Measurements from ENCODE around the gene MREG.
"Not testable (repeated sequence)": the region's sequence is repeated elsewhere in the genome, so short reads cannot be mapped to it uniquely, and the experiment has no call there.

MREG gene

GRCh38 chr2:215928086-215928485 lies 85.3 kb downstream of the MREG start:
- Histone ChIP-seq H3K4me2 (ENCODE audit: low read length) (no peak overlapping the region), H3K36me3 (ENCODE audit: insufficient read depth, low read length) (no peaks in the 10 kb centered on the region), H3K27me3 (ENCODE audit: insufficient read depth, low read length) (no peaks in the 10 kb centered on the region), H3K9me2 (ENCODE audit: low read depth, low read length) (no peaks in the 10 kb centered on the region), H3K79me2 (ENCODE audit: insufficient read depth, low read length) (no peaks in the 10 kb centered on the region), H3F3A (ENCODE audit: insufficient read depth, low read length) (no peaks in the 10 kb centered on the region), H2AFZ (ENCODE audit: low read length) (no peak overlapping the region), H4K20me1 (ENCODE audit: insufficient read depth, low read length) (no peaks in the 10 kb centered on the region), H3K4me1 (ENCODE audit: insufficient read depth, low read length, severe bottlenecking) (no peaks in the 10 kb centered on the region), H3K27ac (ENCODE audit: low read depth, low read length, poor library complexity, severe bottlenecking) (no peak overlapping the region), H3K4me3 (ENCODE audit: low read depth, low read length, poor library complexity, severe bottlenecking) (no peak overlapping the region), H3K9ac (ENCODE audit: low read length) (no peak overlapping the region), H3K9me3 (ENCODE audit: low read length) (no peaks in the 10 kb centered on the region)
- TF ChIP-seq EZH2 (IDR thresholded peaks at IDR 0.05; ENCODE audit: borderline replicate concordance, low read length) (no peak), CTCF (IDR thresholded peaks at IDR 0.05; ENCODE audit: low read length) (no peak)

- not testable (repeated sequence) for H4K20me1 ChIP-seq (ENCODE audit: insufficient read depth, low read length); H3K27ac ChIP-seq (ENCODE audit: low read depth, low read length, poor library complexity, severe bottlenecking); H3K4me2 ChIP-seq (ENCODE audit: low read length)
Measured at GRCh38 chr2:215926992-215927391, 86.4 kb downstream of the MREG start.

GRCh38 chr2:215921895-215922294 lies 91.5 kb downstream of the MREG start:
- Histone ChIP-seq H3K4me3 (ENCODE audit: low read depth, low read length, poor library complexity, severe bottlenecking) (no peak overlapping the region), H3K4me1 (ENCODE audit: insufficient read depth, low read length, severe bottlenecking) (no peaks in the 10 kb centered on the region), H3F3A (ENCODE audit: insufficient read depth, low read length) (no peaks in the 10 kb centered on the region), H3K9ac (ENCODE audit: low read length) (no peak overlapping the region), H3K36me3 (ENCODE audit: insufficient read depth, low read length) (no peaks in the 10 kb centered on the region), H3K27ac (ENCODE audit: low read depth, low read length, poor library complexity, severe bottlenecking) (no peak overlapping the region), H3K79me2 (ENCODE audit: insufficient read depth, low read length) (no peaks in the 10 kb centered on the region), H3K9me3 (ENCODE audit: low read length) (no peaks in the 10 kb centered on the region), H4K20me1 (ENCODE audit: insufficient read depth, low read length) (no peaks in the 10 kb centered on the region), H3K4me2 (ENCODE audit: low read length) (no peak overlapping the region), H3K9me2 (ENCODE audit: low read depth, low read length) (no peaks in the 10 kb centered on the region), H2AFZ (ENCODE audit: low read length) (no peak overlapping the region), H3K27me3 (ENCODE audit: insufficient read depth, low read length) (no peaks in the 10 kb centered on the region)
- no peak for TF ChIP-seq EZH2 (IDR thresholded peaks at IDR 0.05; ENCODE audit: borderline replicate concordance, low read length)
- TF ChIP-seq CTCF (IDR thresholded peaks at IDR 0.05; ENCODE audit: low read length): no peak

More at GRCh38 chr2:215926992-215927391, 86.4 kb downstream of the MREG start:
- not testable (repeated sequence) for H2AFZ ChIP-seq (ENCODE audit: low read length); H3K4me3 ChIP-seq (ENCODE audit: low read depth, low read length, poor library complexity, severe bottlenecking); H3K9ac ChIP-seq (ENCODE audit: low read length); H3K9me2 ChIP-seq (ENCODE audit: low read depth, low read length); H3K9me3 ChIP-seq (ENCODE audit: low read length); H3K79me2 ChIP-seq (ENCODE audit: insufficient read depth, low read length); H3K27me3 ChIP-seq (ENCODE audit: insufficient read depth, low read length); H3K4me1 ChIP-seq (ENCODE audit: insufficient read depth, low read length, severe bottlenecking); H3F3A ChIP-seq (ENCODE audit: insufficient read depth, low read length); H3K36me3 ChIP-seq (ENCODE audit: insufficient read depth, low read length)

- H3F3A ChIP-seq (ENCODE audit: insufficient read depth, low read length): no peaks in the 10 kb centered on the region
- no peak overlapping the region for H3K9ac ChIP-seq (ENCODE audit: low read length)
- H3K9me3 ChIP-seq (ENCODE audit: low read length): no peaks in the 10 kb centered on the region
- no peak overlapping the region for H3K4me2 ChIP-seq (ENCODE audit: low read length)
- H3K36me3 ChIP-seq (ENCODE audit: insufficient read depth, low read length): no peaks in the 10 kb centered on the region
- TF ChIP-seq EZH2 (IDR thresholded peaks at IDR 0.05; ENCODE audit: borderline replicate concordance, low read length): no peak
- TF ChIP-seq CTCF (IDR thresholded peaks at IDR 0.05; ENCODE audit: low read length): peak; percentile 87
- no peaks in the 10 kb centered on the region for H3K27me3 ChIP-seq (ENCODE audit: insufficient read depth, low read length)
- no peak overlapping the region for H2AFZ ChIP-seq (ENCODE audit: low read length)
- H3K79me2 ChIP-seq (ENCODE audit: insufficient read depth, low read length): no peaks in the 10 kb centered on the region
- H3K9me2 ChIP-seq (ENCODE audit: low read depth, low read length): no peaks in the 10 kb centered on the region
- no peak overlapping the region for H3K27ac ChIP-seq (ENCODE audit: low read depth, low read length, poor library complexity, severe bottlenecking)
- H3K4me1 ChIP-seq (ENCODE audit: insufficient read depth, low read length, severe bottlenecking): no peaks in the 10 kb centered on the region
- H4K20me1 ChIP-seq (ENCODE audit: insufficient read depth, low read length): no peaks in the 10 kb centered on the region
- H3K4me3 ChIP-seq (ENCODE audit: low read depth, low read length, poor library complexity, severe bottlenecking): no peak overlapping the region
Measured at GRCh38 chr2:215920244-215921100, 92.9 kb downstream of the MREG start.
